ENCODE results near the gene BTAF1. TPM values are rescaled to one million over a fixed set of nuclear protein-coding genes. Genes with fewer than 3 reads are reported as not detected.

BTAF1 gene
- total RNA-seq, 1 experiment from 2014 or later: 45.2 TPM

- H3K9ac ChIP-seq (ENCODE audit: extremely low read depth, insufficient read length, low read length): no peak overlapping the region
- no peak for TF ChIP-seq CTCF (conservative IDR thresholded peaks at IDR 0.05)
- peaks cover 12 to 20% (median 14%) of the 10 kb centered on the region in 3 experiments for H3K36me3 Mint-ChIP-seq (ENCODE audit: insufficient read depth in 1 of 3, low read depth in 3 of 3)
These were observed 1.4 kb downstream of the BTAF1 start for GRCh38 chr10:91925022-91925320.

More at GRCh38 chr10:91925022-91925320, 1.4 kb downstream of the BTAF1 start:
- no peaks in the 10 kb centered on the region; a peak in 1 of 5 replicates for H3K9me3 Mint-ChIP-seq
- no peak overlapping the region for H3K27ac ChIP-seq (ENCODE audit: insufficient read length, low read depth, low read length)
- no CpG with 5 or more reads among the region's 2 CpGs for WGBS (ENCODE audit: extremely low coverage, insufficient read length, low lambda C conversion rate)
- H2BK15ac ChIP-seq (ENCODE audit: low read depth, low read length): no peak overlapping the region
- H4K8ac ChIP-seq (replicated peaks; ENCODE audit: insufficient read length, low read depth, low read length): no peak overlapping the region
- no peak overlapping the region for H3K23ac ChIP-seq (ENCODE audit: insufficient read length, low read depth, low read length)
- no peak overlapping the region for H3K14ac ChIP-seq (ENCODE audit: insufficient read depth, low read length)
- H2BK20ac ChIP-seq (ENCODE audit: low read depth, low read length, poor library complexity, severe bottlenecking): no peak overlapping the region
- no peaks in the 10 kb centered on the region for H3K9me3 ChIP-seq (ENCODE audit: control insufficient read depth, low read depth, low read length)
- H3K18ac ChIP-seq (ENCODE audit: insufficient read length, low read depth, low read length): no peak overlapping the region
- no peak overlapping the region for H2AK5ac ChIP-seq (ENCODE audit: insufficient read length, low read length)
- H3K4me1 Mint-ChIP-seq: peaks cover 18 to 32% of the 10 kb centered on the region in 2 experiments
- H3K27me3 Mint-ChIP-seq (ENCODE audit: low read depth): no peaks in the 10 kb centered on the region
- H2BK12ac ChIP-seq (ENCODE audit: insufficient read length, low read depth, low read length): no peak overlapping the region
- H3K27ac Mint-ChIP-seq: no peak overlapping the region
- H4K5ac ChIP-seq (ENCODE audit: insufficient read length, low read depth, low read length): no peak overlapping the region
- H3T11ph ChIP-seq (ENCODE audit: low read length): no peak overlapping the region
- H2AFZ ChIP-seq (ENCODE audit: low read length): no peak overlapping the region
- H3K79me2 ChIP-seq (ENCODE audit: insufficient read depth, low read length): peaks cover 14% of the 10 kb centered on the region; the same call in 1 of the 2 replicates
- H3K79me1 ChIP-seq (ENCODE audit: insufficient read depth, low read depth, low read length, poor library complexity, severe bottlenecking): no peaks in the 10 kb centered on the region
- H4K91ac ChIP-seq (ENCODE audit: insufficient read length, low read depth, low read length): no peak overlapping the region
- H2BK120ac ChIP-seq (ENCODE audit: low read depth, low read length, poor library complexity, severe bottlenecking): no peak overlapping the region
- peak overlapping the region; percentile 93 for H3K4me2 ChIP-seq (ENCODE audit: insufficient read depth, insufficient read length, low read length)
- DNase-seq: no peak
- H3K4ac ChIP-seq (ENCODE audit: low read depth, low read length): no peak overlapping the region
- peak overlapping the region; percentile 84 to 94 for H3K4me3 Mint-ChIP-seq
- H3K23me2 ChIP-seq (ENCODE audit: insufficient read length, low read depth, low read length, poor library complexity, severe bottlenecking): peaks cover 4% of the 10 kb centered on the region
- no peak overlapping the region for H3K56ac ChIP-seq (ENCODE audit: insufficient read length, low read depth, low read length)
- H2BK5ac ChIP-seq (ENCODE audit: insufficient read length, low read length): no peak overlapping the region
- H4K20me1 ChIP-seq (ENCODE audit: control insufficient read depth, insufficient read depth, insufficient read length): no peaks in the 10 kb centered on the region
- no peaks in the 10 kb centered on the region for H3K4me1 ChIP-seq (ENCODE audit: insufficient read depth, low read length)
- H3K27me3 ChIP-seq (ENCODE audit: insufficient read depth, low read length): no peaks in the 10 kb centered on the region
